ENCODE results near the gene BCAS3.
A peak's percentile ranks its signal among the peaks of the same experiment; 100 is the strongest.

GRCh38 chr17:61251939-61252865 is 574.6 kb downstream of the BCAS3 start:
- TF ChIP-seq POLR2A (IDR thresholded peaks at IDR 0.05) = peak in 1 of 3 donors; percentile 18
- TF ChIP-seq, protein P1, sequence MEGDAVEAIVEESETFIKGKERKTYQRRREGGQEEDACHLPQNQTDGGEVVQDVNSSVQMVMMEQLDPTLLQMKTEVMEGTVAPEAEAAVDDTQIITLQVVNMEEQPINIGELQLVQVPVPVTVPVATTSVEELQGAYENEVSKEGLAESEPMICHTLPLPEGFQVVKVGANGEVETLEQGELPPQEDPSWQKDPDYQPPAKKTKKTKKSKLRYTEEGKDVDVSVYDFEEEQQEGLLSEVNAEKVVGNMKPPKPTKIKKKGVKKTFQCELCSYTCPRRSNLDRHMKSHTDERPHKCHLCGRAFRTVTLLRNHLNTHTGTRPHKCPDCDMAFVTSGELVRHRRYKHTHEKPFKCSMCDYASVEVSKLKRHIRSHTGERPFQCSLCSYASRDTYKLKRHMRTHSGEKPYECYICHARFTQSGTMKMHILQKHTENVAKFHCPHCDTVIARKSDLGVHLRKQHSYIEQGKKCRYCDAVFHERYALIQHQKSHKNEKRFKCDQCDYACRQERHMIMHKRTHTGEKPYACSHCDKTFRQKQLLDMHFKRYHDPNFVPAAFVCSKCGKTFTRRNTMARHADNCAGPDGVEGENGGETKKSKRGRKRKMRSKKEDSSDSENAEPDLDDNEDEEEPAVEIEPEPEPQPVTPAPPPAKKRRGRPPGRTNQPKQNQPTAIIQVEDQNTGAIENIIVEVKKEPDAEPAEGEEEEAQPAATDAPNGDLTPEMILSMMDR (IDR thresholded peaks at IDR 0.05) = no peak

All from body of pancreas (tissue), 4 donors.